NCI-H187 treated with DMSO at 0.1 percent for 48 hours (cell line): ENCODE measurements around the gene SOX14.

ENCODE experiments used
- DNase-seq: peaks from one replicate; lab custom pipeline; 2025; lab: John Stamatoyannopoulos, UW

Gene SOX14

GRCh38 chr3:137768361-137769321 lies 4.5 kb downstream of the SOX14 start:
- no peak for DNase-seq

DNA sequence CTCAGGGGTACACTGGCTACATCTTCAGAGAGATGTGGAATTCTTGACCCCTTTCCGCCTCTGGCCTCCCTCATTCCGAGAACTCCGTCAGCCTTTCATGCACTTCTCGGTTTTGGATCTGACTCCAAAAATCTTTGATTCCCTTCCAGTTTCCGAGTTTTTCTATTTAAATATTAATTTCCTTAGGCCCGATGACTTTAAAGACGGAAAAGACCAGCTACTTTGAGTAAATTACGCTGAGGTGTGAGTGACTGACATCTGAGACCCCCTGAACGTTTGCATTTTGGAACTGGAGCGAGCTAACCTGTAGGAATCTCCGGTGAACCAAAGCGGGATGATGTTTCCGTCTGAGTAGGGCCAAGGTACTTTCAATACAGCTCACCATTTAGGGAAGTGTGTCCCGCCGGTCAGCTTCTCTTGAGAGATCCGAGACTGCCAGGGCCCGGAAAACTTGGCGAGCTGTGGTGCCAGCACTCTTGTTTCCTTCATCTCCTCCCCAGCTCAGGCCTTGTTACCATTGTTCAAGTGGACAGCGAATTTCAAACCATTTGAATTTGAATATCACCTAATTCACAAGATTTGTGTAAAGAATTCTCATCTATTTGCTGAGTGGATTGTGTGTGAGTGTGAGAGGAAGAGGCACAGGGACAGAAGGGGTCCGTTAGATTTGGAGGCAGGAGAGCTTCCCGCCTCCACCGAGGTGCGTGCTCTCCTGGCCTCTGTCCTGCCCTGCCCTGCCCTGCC lies 5.4 kb downstream of the SOX14 start:
- no peak for DNase-seq

- DNase-seq: no peak
Observed at GRCh38 chr3:137770066-137770834, 6.1 kb downstream of the SOX14 start.

GRCh38 chr3:137770835-137771399 lies 6.8 kb downstream of the SOX14 start:
- no peak for DNase-seq

DNA sequence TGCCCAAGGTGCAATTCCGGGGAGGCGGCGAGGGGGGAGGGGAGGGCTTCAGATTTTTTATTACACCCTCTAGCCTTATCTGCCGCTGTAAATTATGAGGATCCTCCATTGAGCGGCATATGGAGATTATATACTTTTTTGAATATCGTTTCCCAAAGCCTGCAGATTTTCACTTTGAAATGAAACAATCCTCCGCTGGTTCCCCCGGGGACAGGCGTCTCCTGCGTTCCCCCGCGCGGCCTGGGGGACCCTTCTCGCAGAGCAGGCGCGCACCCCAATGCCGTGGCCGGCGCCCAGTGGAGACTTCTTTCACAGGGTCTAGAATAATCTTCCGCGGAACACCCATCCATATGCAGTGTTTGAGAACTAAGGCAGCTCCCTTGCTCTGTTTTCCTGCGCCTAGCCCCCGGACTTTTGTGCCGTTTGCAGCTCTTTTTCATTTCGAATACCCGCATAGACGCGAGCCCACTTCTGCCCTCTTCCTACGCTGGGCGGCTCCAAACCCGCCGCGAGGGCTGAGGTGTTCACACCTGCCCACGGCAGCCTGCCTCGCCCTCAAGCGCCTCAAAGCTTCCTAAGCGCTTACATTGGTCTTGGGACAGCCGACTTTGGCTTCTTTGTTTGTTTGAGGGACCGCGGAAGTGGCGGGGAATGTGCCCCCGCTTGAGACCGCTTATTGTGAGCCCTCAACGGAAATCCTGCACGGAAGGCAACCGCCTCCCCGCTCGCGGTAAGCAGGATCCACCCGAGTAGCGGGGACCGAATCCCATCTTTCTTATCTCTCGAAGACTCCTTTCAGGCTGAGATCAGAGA lies 7.5 kb downstream of the SOX14 start:
- no peak for DNase-seq

DNA sequence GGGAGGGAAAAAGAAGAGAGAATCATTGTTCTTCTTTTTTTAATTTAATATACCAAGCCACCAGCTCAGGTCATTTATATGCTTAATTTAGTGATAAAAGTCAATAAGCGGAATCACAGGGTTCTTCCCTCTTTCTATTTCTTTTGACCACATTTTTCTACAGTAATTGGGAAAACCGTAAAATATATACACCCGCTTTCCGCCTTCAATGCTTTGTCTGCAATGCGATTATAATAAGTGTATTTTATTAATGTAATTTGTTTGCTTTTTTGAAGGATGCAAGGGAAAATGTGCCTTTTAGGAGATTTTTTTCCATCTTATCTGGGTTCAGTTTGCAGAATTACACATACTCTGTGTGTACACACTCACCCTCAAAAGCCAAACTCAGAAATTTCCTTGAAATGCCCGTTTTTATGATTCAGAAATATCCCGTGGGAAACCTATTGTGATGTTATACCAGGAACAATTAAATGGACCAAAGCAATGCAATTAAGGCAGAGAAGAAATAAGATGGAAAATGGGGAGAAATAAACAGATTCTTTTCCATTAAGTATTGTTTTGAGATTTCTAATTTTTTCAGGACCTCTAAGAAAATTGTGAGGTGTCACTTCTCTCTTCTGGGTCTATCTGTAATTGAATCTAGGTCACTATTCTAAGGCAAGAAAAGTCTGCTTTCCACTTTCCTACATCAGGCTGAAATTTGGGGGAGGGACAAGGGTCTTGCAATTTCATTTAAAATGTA lies 8.3 kb downstream of the SOX14 start:
- no peak for DNase-seq

DNA sequence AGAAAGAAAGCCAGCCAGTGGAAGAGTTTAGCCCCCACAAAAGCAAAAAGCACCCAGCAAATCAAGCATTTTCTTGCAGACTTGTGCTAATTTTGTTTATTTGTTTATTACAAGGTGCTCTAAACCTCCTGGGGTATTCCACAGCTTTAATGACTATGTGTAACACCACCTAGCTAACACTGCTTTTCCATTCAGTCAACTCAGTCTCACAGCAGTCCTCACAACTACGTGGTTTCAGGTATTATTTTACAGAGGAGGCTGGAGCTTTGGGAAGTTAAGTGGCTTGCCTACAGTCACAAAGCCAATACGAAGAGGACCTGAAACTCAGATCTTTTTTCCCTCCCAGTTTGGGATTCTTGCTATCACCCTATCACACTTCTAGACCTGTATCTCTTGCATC lies 14.8 kb downstream of the SOX14 start:
- DNase-seq: no peak

- no peak for DNase-seq
Observed at GRCh38 chr3:137787529-137787928, 23.4 kb downstream of the SOX14 start.

- DNase-seq: no peak
Observed at GRCh38 chr3:137789236-137789635, 25.1 kb downstream of the SOX14 start.

DNA sequence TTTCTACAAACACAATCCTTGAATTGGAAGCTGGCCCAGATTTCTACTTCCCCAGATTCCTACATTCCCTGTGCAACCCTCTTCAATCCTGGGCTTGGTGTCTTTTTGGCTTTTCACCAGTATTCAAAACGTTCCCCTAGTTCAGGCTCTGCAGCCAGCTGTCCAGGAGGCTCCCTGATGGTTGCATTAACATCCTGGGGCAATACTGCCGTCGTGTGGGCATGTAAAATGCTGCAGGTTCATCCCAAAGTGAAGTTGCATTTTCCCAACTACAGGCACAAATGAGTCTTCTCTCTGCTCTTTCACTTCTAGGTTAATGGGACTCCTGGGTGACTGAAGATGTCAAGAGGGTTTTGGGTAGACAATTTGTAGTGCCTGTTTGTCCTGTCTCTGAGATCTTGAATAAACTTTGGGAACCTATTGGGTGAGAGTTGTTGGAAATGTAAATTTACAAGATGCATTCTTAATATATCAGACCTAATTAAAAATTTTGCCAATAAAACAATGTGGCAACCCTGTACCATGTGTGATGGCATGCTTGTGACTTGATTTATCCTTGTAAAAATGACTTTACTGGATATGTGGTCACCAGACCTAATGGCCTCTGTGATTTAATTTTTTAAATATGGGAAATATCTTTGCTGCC lies 28.6 kb downstream of the SOX14 start:
- no peak for DNase-seq

- no peak for DNase-seq
Observed at GRCh38 chr3:137796993-137797392, 32.9 kb downstream of the SOX14 start.

DNA sequence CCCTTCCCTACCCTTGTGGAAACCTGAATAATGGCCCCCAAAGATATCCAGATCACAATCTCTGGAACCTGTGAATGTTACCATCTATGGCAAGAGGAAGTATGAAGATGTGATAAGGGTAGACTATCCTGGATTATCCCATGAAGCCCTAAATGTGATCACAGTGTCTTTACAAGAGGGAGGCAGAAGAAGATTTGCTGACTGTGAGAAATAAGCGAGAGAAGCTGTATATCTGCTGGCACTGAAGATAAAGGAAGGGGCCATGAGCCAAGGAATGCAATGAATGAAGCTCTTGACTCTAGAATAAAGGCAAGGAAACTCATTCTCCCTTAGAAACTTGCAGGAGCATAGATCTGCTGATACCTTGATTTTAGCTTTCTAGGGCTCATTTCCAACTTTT lies 39.1 kb downstream of the SOX14 start:
- DNase-seq: no peak

- no peak for DNase-seq
Observed at GRCh38 chr3:137807998-137808397, 43.9 kb downstream of the SOX14 start.

- no peak for DNase-seq
Observed at GRCh38 chr3:137809509-137809908, 45.4 kb downstream of the SOX14 start.

DNA sequence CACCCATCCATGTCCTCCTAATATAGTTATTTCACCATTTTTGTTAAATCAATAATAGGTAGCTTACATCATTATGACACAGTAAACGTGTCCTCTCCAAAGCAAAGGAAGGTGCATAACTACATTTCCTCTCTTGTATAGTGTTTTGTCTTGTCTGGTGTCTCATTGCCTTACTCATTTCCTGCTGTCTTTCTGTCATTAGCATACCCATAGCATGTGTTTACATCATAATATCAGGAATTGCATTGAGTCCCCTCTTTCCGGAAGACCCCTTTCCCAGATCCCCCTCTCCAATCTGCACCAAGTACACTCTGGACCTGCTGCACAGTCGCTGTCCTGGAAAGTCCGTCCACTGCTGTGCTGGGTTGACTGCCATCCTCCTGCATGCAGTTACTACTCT lies 47.9 kb downstream of the SOX14 start:
- no peak for DNase-seq

DNA sequence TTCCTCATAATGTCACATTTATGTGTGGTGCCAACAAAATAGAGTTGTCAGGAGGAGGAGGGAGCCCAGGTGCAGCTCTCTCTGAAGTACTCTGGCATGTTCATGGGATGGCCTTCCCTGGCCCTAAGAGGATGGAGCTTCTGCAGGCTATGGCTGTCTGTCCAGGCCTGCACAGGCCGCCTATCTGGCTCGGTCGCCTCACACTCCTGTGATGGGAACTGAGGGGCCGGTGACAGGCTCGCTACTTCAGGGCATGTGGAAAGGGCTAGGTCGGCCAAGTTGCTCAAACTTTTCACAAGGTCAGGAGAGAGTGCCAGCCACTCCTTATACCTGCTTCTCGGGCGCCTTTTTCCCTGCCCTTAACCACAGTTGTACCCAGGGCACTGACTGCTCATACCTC lies 51.1 kb downstream of the SOX14 start:
- no peak for DNase-seq
